ENCODE measurements around the gene ATR. TPM values are rescaled to one million over a fixed set of nuclear protein-coding genes. Genes with fewer than 3 reads are reported as not detected.

Gene ATR
- total RNA-seq, 1 experiment from 2014 or later = 15.8 TPM

DNA sequence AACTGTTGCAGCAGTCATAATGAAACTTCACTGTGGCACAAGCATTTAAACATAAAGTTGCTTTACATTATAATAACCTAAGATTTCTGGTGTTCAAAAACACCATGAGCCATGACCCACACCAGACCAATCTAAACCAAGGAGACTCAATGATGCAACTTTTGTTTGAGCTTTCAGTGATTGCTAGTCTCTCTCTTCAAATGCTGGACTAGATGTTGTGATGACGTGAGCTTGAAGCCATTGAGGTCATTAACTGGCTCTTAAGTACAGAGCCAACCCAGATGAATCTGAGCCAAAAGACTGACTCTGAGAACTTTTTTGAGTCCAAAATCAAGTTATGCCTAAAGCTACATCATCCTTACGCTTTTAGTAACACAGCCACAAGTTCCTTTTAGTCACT is 36.5 kb downstream of the ATR start:
- no CpG with 5 or more reads among the region's 2 CpGs for WGBS (ENCODE audit: extremely low coverage, insufficient read length, low lambda C conversion rate)
- no peaks in the 10 kb centered on the region for H3K79me1 ChIP-seq (ENCODE audit: insufficient read depth, low read depth, low read length, poor library complexity, severe bottlenecking)
- H3K9me3 ChIP-seq (ENCODE audit: control insufficient read depth, low read depth, low read length) = no peaks in the 10 kb centered on the region
- H2AFZ ChIP-seq (ENCODE audit: low read length) = no peak overlapping the region
- no peak overlapping the region for H4K8ac ChIP-seq (replicated peaks; ENCODE audit: insufficient read length, low read depth, low read length)
- no peak overlapping the region for H3T11ph ChIP-seq (ENCODE audit: low read length)
- H3K56ac ChIP-seq (ENCODE audit: insufficient read length, low read depth, low read length) = no peak overlapping the region
- no peak overlapping the region for H4K5ac ChIP-seq (ENCODE audit: insufficient read length, low read depth, low read length)
- TF ChIP-seq, protein P1, sequence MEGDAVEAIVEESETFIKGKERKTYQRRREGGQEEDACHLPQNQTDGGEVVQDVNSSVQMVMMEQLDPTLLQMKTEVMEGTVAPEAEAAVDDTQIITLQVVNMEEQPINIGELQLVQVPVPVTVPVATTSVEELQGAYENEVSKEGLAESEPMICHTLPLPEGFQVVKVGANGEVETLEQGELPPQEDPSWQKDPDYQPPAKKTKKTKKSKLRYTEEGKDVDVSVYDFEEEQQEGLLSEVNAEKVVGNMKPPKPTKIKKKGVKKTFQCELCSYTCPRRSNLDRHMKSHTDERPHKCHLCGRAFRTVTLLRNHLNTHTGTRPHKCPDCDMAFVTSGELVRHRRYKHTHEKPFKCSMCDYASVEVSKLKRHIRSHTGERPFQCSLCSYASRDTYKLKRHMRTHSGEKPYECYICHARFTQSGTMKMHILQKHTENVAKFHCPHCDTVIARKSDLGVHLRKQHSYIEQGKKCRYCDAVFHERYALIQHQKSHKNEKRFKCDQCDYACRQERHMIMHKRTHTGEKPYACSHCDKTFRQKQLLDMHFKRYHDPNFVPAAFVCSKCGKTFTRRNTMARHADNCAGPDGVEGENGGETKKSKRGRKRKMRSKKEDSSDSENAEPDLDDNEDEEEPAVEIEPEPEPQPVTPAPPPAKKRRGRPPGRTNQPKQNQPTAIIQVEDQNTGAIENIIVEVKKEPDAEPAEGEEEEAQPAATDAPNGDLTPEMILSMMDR (conservative IDR thresholded peaks at IDR 0.05) = no peak
- no peak overlapping the region for H4K91ac ChIP-seq (ENCODE audit: insufficient read length, low read depth, low read length)
- no peak overlapping the region for H3K14ac ChIP-seq (ENCODE audit: insufficient read depth, low read length)
- no peak overlapping the region for H3K4ac ChIP-seq (ENCODE audit: low read depth, low read length)
- no peak overlapping the region for H3K4me2 ChIP-seq (ENCODE audit: insufficient read depth, insufficient read length, low read length)
- H3K23ac ChIP-seq (ENCODE audit: insufficient read length, low read depth, low read length) = no peak overlapping the region
- no peaks in the 10 kb centered on the region for H3K4me1 ChIP-seq (ENCODE audit: insufficient read depth, low read length)
- H3K27me3 ChIP-seq (ENCODE audit: insufficient read depth, low read length) = no peaks in the 10 kb centered on the region
- Mint-ChIP-seq H3K4me3 (no peak overlapping the region), H3K4me1 (no peaks in the 10 kb centered on the region), H3K27ac (no peak overlapping the region; a peak in 1 of 7 replicates), H3K9me3 (no peaks in the 10 kb centered on the region), H3K27me3 (ENCODE audit: low read depth) (no peaks in the 10 kb centered on the region), H3K36me3 (ENCODE audit: insufficient read depth in 1 of 3, low read depth in 3 of 3) (peaks cover 0 to 4% (median 0%) of the 10 kb centered on the region in 3 experiments; a peak in 2 of 7 replicates)
- no peaks in the 10 kb centered on the region for H4K20me1 ChIP-seq (ENCODE audit: control insufficient read depth, insufficient read depth, insufficient read length)
- no peak for DNase-seq
- H2BK5ac ChIP-seq (ENCODE audit: insufficient read length, low read length) = no peak overlapping the region
- H3K79me2 ChIP-seq (ENCODE audit: insufficient read depth, low read length) = no peaks in the 10 kb centered on the region
- H3K27ac ChIP-seq (ENCODE audit: insufficient read length, low read depth, low read length) = no peak overlapping the region
- H2AK5ac ChIP-seq (ENCODE audit: insufficient read length, low read length) = no peak overlapping the region
- no peak overlapping the region for H2BK15ac ChIP-seq (ENCODE audit: low read depth, low read length)
- H2BK120ac ChIP-seq (ENCODE audit: low read depth, low read length, poor library complexity, severe bottlenecking) = no peak overlapping the region
- no peak overlapping the region for H2BK20ac ChIP-seq (ENCODE audit: low read depth, low read length, poor library complexity, severe bottlenecking)
- H3K18ac ChIP-seq (ENCODE audit: insufficient read length, low read depth, low read length) = no peak overlapping the region
- no peak overlapping the region for H2BK12ac ChIP-seq (ENCODE audit: insufficient read length, low read depth, low read length)
- no peaks in the 10 kb centered on the region for H3K23me2 ChIP-seq (ENCODE audit: insufficient read length, low read depth, low read length, poor library complexity, severe bottlenecking)
- no peak overlapping the region for H3K9ac ChIP-seq (ENCODE audit: extremely low read depth, insufficient read length, low read length)

Measured in H9 (cell line).